ENCODE results near the gene SLC39A5. TPM values are rescaled to one million over a fixed set of nuclear protein-coding genes. Genes with fewer than 3 reads are reported as not detected.

The SLC39A5 gene
- total RNA-seq, 2 donors from 2014 or later = not detected

- DNase-seq (ENCODE audit: low spot score) = no peak
- no peak for TF ChIP-seq POLR2AphosphoS5 (IDR thresholded peaks at IDR 0.05)
- TF ChIP-seq POLR2A (IDR thresholded peaks at IDR 0.05) = no peak
- TF ChIP-seq, protein P1, sequence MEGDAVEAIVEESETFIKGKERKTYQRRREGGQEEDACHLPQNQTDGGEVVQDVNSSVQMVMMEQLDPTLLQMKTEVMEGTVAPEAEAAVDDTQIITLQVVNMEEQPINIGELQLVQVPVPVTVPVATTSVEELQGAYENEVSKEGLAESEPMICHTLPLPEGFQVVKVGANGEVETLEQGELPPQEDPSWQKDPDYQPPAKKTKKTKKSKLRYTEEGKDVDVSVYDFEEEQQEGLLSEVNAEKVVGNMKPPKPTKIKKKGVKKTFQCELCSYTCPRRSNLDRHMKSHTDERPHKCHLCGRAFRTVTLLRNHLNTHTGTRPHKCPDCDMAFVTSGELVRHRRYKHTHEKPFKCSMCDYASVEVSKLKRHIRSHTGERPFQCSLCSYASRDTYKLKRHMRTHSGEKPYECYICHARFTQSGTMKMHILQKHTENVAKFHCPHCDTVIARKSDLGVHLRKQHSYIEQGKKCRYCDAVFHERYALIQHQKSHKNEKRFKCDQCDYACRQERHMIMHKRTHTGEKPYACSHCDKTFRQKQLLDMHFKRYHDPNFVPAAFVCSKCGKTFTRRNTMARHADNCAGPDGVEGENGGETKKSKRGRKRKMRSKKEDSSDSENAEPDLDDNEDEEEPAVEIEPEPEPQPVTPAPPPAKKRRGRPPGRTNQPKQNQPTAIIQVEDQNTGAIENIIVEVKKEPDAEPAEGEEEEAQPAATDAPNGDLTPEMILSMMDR (IDR thresholded peaks at IDR 0.05) = no peak
- peaks cover 26 to 35% of the 10 kb centered on the region in 2 donors for H3K36me3 ChIP-seq
These were observed 21.8 kb upstream of the SLC39A5 start for GRCh38 chr12:56208006-56208405.

DNA sequence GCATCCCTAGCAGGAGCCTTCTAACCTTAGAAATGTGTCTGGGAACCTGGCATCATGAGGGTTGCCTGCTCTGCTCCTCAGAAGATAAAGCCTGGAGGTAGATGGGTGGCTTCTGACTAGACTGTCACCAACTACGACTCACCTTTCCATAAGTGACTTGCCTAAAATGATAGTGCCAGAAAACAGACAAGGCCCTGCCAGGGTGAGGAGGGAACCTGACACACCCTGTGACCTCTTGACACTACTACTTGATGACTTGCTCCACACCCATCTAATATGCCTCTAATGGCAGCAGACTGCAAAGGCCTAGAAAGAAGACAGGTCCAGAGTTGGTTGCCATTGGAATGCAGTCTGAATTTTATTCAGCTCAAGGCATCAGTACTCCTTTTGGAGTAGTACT lies 17.5 kb upstream of the SLC39A5 start:
- intact Hi-C loops (cut with DNase I) = no loop called here
- no peak overlapping the region for H3K4me3 ChIP-seq
- peak overlapping the region in 1 of 2 donors; percentile 99 for H3K27ac ChIP-seq
- H3K9me3 ChIP-seq = no peaks in the 10 kb centered on the region
- DNase-seq (ENCODE audit: low spot score) = no peak
- no peaks in the 10 kb centered on the region for H3K27me3 ChIP-seq (replicated peaks; ENCODE audit: insufficient read depth)
- WGBS = 87% methylated on average over 1 of the region's 1 CpG
- no peaks in the 10 kb centered on the region for H3K4me1 ChIP-seq (replicated peaks)
- TF ChIP-seq POLR2A (IDR thresholded peaks at IDR 0.05) = no peak
- H3K36me3 ChIP-seq = peaks cover 32 to 45% of the 10 kb centered on the region in 2 donors

More at GRCh38 chr12:56208006-56208405, 21.8 kb upstream of the SLC39A5 start:
- intact Hi-C loops (cut with DNase I) = no loop called here
- 83% methylated on average over 6 of the region's 6 CpGs for WGBS
- H3K27ac ChIP-seq = no peak overlapping the region
- no peaks in the 10 kb centered on the region for H3K9me3 ChIP-seq
- H3K4me3 ChIP-seq = no peak overlapping the region
- H3K4me1 ChIP-seq (replicated peaks) = no peaks in the 10 kb centered on the region
- H3K27me3 ChIP-seq (replicated peaks; ENCODE audit: insufficient read depth) = no peaks in the 10 kb centered on the region

GRCh38 chr12:56213878-56214277 lies 16.0 kb upstream of the SLC39A5 start:
- H3K36me3 ChIP-seq = peaks cover 26 to 38% of the 10 kb centered on the region in 2 donors
- WGBS = 58% methylated on average over 5 of the region's 5 CpGs
- H3K4me1 ChIP-seq (replicated peaks) = no peaks in the 10 kb centered on the region
- no peaks in the 10 kb centered on the region for H3K27me3 ChIP-seq (replicated peaks; ENCODE audit: insufficient read depth)
- no peaks in the 10 kb centered on the region for H3K9me3 ChIP-seq
- intact Hi-C loops (cut with DNase I) = no loop called here
- H3K4me3 ChIP-seq = no peak overlapping the region
- TF ChIP-seq POLR2AphosphoS5 (IDR thresholded peaks at IDR 0.05) = peak; percentile 84
- no peak for TF ChIP-seq POLR2A (IDR thresholded peaks at IDR 0.05)
- peak overlapping the region; percentile 20 to 99 for H3K27ac ChIP-seq
- DNase-seq (ENCODE audit: low spot score) = peak; percentile 42

GRCh38 chr12:56216461-56216860 lies 13.4 kb upstream of the SLC39A5 start:
- intact Hi-C loops (cut with DNase I) = no loop called here

GRCh38 chr12:56219840-56220239 lies 10.0 kb upstream of the SLC39A5 start:
- intact Hi-C loops (cut with DNase I) = no loop called here
- Histone ChIP-seq H3K4me3 (peak overlapping the region in 1 of 2 donors; percentile 74), H3K27ac (peak overlapping the region; percentile 99), H3K27me3 (replicated peaks; ENCODE audit: insufficient read depth) (no peaks in the 10 kb centered on the region), H3K9me3 (no peaks in the 10 kb centered on the region), H3K4me1 (replicated peaks) (no peaks in the 10 kb centered on the region), H3K36me3 (peaks cover 0 to 2% of the 10 kb centered on the region in 2 donors)
- 89% methylated on average over 9 of the region's 9 CpGs for WGBS
- TF ChIP-seq POLR2A (IDR thresholded peaks at IDR 0.05) (no peak), POLR2AphosphoS5 (IDR thresholded peaks at IDR 0.05) (no peak)
- TF ChIP-seq, protein P1 (IDR thresholded peaks at IDR 0.05) = no peak
- no peak for DNase-seq (ENCODE audit: low spot score)

More at GRCh38 chr12:56216461-56216860, 13.4 kb upstream of the SLC39A5 start:
- H3K36me3 ChIP-seq = peaks cover 14 to 21% of the 10 kb centered on the region in 2 donors
- H3K4me3 ChIP-seq = no peak overlapping the region
- H3K27me3 ChIP-seq (replicated peaks; ENCODE audit: insufficient read depth) = no peaks in the 10 kb centered on the region
- 64% methylated on average over 3 of the region's 3 CpGs for WGBS
- H3K9me3 ChIP-seq = no peaks in the 10 kb centered on the region
- DNase-seq (ENCODE audit: low spot score) = peak; percentile 49
- TF ChIP-seq POLR2A (IDR thresholded peaks at IDR 0.05) (no peak), POLR2AphosphoS5 (IDR thresholded peaks at IDR 0.05) (no peak)
- TF ChIP-seq, protein P1 (IDR thresholded peaks at IDR 0.05) = no peak
- H3K27ac ChIP-seq = peak overlapping the region; percentile 72 to 99
- no peaks in the 10 kb centered on the region for H3K4me1 ChIP-seq (replicated peaks)

GRCh38 chr12:56220611-56221231 lies 9.1 kb upstream of the SLC39A5 start:
- WGBS = 4% methylated on average over 10 of the region's 10 CpGs
- intact Hi-C loops (cut with DNase I) = no loop called here
- H3K36me3 ChIP-seq = no peaks in the 10 kb centered on the region
- no peaks in the 10 kb centered on the region for H3K4me1 ChIP-seq (replicated peaks)
- H3K9me3 ChIP-seq = no peaks in the 10 kb centered on the region
- TF ChIP-seq, protein P1 (IDR thresholded peaks at IDR 0.05) = no peak
- TF ChIP-seq POLR2A (IDR thresholded peaks at IDR 0.05) = no peak
- peak; percentile 10 for TF ChIP-seq POLR2AphosphoS5 (IDR thresholded peaks at IDR 0.05)
- peak overlapping the region; percentile 74 to 93 for H3K4me3 ChIP-seq
- no peaks in the 10 kb centered on the region for H3K27me3 ChIP-seq (replicated peaks; ENCODE audit: insufficient read depth)
- peak overlapping the region; percentile 99 for H3K27ac ChIP-seq
- DNase-seq (ENCODE audit: low spot score) = no peak

Data from prostate gland (tissue), 2 donors.